Panc1 (cell line): ENCODE measurements around the gene GPRC5A. TPM values are rescaled to one million over a fixed set of nuclear protein-coding genes. Genes with fewer than 3 reads are reported as not detected.

Source experiments
- ATAC-seq: fragments of 200-7000 bp; cut with Tn5 transposase; 2 replicates; pipeline ENCODE4 v1.9.1; 2020; ENCODE audit warnings: mild to moderate bottlenecking, moderate library complexity
- BruUV-seq: library from RNA; stranded (reverse); fragments of 400-500 nt; replicated peaks from 2 replicates; lab custom pipeline; 2021; lab: Mats Ljungman, UMichigan
- CTCF ChIA-PET: fragments of 300-600 bp; sonication (Branson Sonifier 250); formaldehyde crosslinking; loops from one replicate; lab custom pipeline; 2022; ENCODE audit warnings: antibody characterized with exemption; lab: Charles Lee
- POLR2A ChIA-PET: fragments of 300-600 bp; sonication (Branson Sonifier 250); formaldehyde crosslinking; loops from one replicate; lab custom pipeline; 2022; ENCODE audit warnings: antibody characterized with exemption; lab: Charles Lee
- DNase-seq: peaks from one replicate; pipeline ENCODE4 v3.0.0-alpha.2; 2010; ENCODE audit warnings: low read depth, low spot score
- H3K27ac ChIP-seq: 2 replicates; pipeline ENCODE4 v1.5.1; 2011; ENCODE audit warnings: mild to moderate bottlenecking, low read length, inconsistent platforms
- H3K27me3 ChIP-seq: fragments of 200-500 bp; sonication (Bioruptor generic); 2 replicates; pipeline ENCODE4 v1.6.0; 2014; ENCODE audit warnings: low read length, inconsistent platforms; ENCODE audit not compliant: control insufficient read depth, insufficient read depth
- H3K36me3 ChIP-seq: fragments of 200-500 bp; sonication (Bioruptor generic); 2 replicates; pipeline ENCODE4 v1.5.1; 2014; ENCODE audit warnings: inconsistent platforms, mild to moderate bottlenecking, low read length, moderate library complexity; ENCODE audit not compliant: control insufficient read depth, insufficient read depth
- H3K4me1 ChIP-seq: 2 replicates; pipeline ENCODE4 v1.5.1; 2011; ENCODE audit warnings: inconsistent platforms, mild to moderate bottlenecking, low read length, moderate library complexity; ENCODE audit not compliant: control insufficient read depth, insufficient read depth
- H3K4me3 ChIP-seq, 2 experiments: 2 replicates each; pipeline ENCODE4 v1.5.1; 2011 to 2012; ENCODE audit warnings: low read depth in 2 of 2, low read length in 2 of 2, mild to moderate bottlenecking in 2 of 2, inconsistent platforms in 1 of 2, moderate library complexity in 1 of 2
- H3K9me3 ChIP-seq: fragments of 200-500 bp; sonication (Bioruptor generic); 2 replicates; pipeline ENCODE4 v1.5.1; 2014; ENCODE audit warnings: low read depth, mild to moderate bottlenecking, inconsistent platforms, low read length, moderate library complexity; ENCODE audit not compliant: control insufficient read depth, insufficient read depth
- CTCF ChIP-seq: fragments of 450-650 bp; IDR thresholded peaks from 2 replicates; pipeline ENCODE4 v1.5.1; 2017; ENCODE audit warnings: mild to moderate bottlenecking
- POLR2AphosphoS5 ChIP-seq: IDR thresholded peaks from 2 replicates; pipeline ENCODE4 v1.6.1; 2012; ENCODE audit warnings: mild to moderate bottlenecking, low read depth, low read length, moderate library complexity
- REST ChIP-seq, 2 experiments: IDR thresholded peaks; 2 replicates each; pipeline ENCODE4 v1.6.1; 2011 to 2012; ENCODE audit warnings: low read depth in 2 of 2, control low read depth in 1 of 2, low read length in 1 of 2, mild to moderate bottlenecking in 1 of 2, moderate library complexity in 1 of 2; ENCODE audit not compliant: insufficient read depth in 1 of 2
- SIN3A ChIP-seq: IDR thresholded peaks from 2 replicates; pipeline ENCODE4 v1.6.1; 2012; ENCODE audit warnings: low read depth, mild to moderate bottlenecking, low read length, moderate library complexity, borderline replicate concordance; ENCODE audit not compliant: insufficient read depth
- TCF7L2 ChIP-seq: IDR thresholded peaks from 2 replicates; pipeline ENCODE4 v1.6.1; 2011; ENCODE audit warnings: mild to moderate bottlenecking, low read depth, low read length, inconsistent platforms
- in situ Hi-C: cut with HindIII; loops from 2 replicates; pipeline ENCODE4 v1.10.0; 2016; ENCODE audit warnings: low sequenced_read_pairs, low pct_unique_long_range_greater_than_20kb
- intact Hi-C: fragments of 100-400 bp; cut with micrococcal nuclease; formaldehyde crosslinking; loops from one replicate; pipeline ENCODE4 v1.10.0; 2022; ENCODE audit not compliant: unreplicated experiment
- total RNA-seq: library from RNA; stranded (reverse); gene quantifications from one replicate; pipeline ENCODE4 v1.2.1, GENCODE V29; 2021; ENCODE audit not compliant: unreplicated experiment

Gene GPRC5A
- total RNA-seq, 1 experiment from 2014 or later = 648 TPM

GRCh38 chr12:12864243-12864642 lies 27.1 kb upstream of the GPRC5A start:
- DNase-seq (no peak), ATAC-seq (no peak)
- no peak overlapping the region for H3K4me3 ChIP-seq
- intact Hi-C loops = no loop called here
- ChIA-PET CTCF (no interaction called here), POLR2A (interaction anchor here (0.7 kb wide), 1 partner anchor 10 kb away, joined by 3 read pairs; no protein-coding TSS in a partner anchor)
- H3K36me3 ChIP-seq = no peaks in the 10 kb centered on the region
- peaks cover 3% of the 10 kb centered on the region; the same call in 1 of the 2 replicates for H3K4me1 ChIP-seq
- peak overlapping the region; percentile 73; the same call in 1 of the 2 replicates for H3K27ac ChIP-seq
- no peaks in the 10 kb centered on the region for H3K9me3 ChIP-seq
- in situ Hi-C loops = no loop called here
- no TSS peak for BruUV-seq
- H3K27me3 ChIP-seq = no peaks in the 10 kb centered on the region
- no peak for TF ChIP-seq SIN3A
- no peak for TF ChIP-seq CTCF
- no peak for TF ChIP-seq POLR2AphosphoS5
- TF ChIP-seq TCF7L2 = no peak
- no peak for TF ChIP-seq REST (IDR thresholded peaks at IDR 0.05; ENCODE audit: insufficient read depth in 1 of 2, low read depth in 2 of 2, low read length in 1 of 2)

- no peak overlapping the region for H3K4me3 ChIP-seq
- no peaks in the 10 kb centered on the region for H3K27me3 ChIP-seq
- ChIA-PET CTCF (no interaction called here), POLR2A (no interaction called here)
- intact Hi-C loops (no loop called here), in situ Hi-C loops (no loop called here)
- H3K27ac ChIP-seq = peak overlapping the region; percentile 89
- no peak for TF ChIP-seq POLR2AphosphoS5
- no peak for TF ChIP-seq REST (IDR thresholded peaks at IDR 0.05; ENCODE audit: insufficient read depth in 1 of 2, low read depth in 2 of 2, low read length in 1 of 2)
- no peak for TF ChIP-seq TCF7L2
- TF ChIP-seq SIN3A = no peak
- TF ChIP-seq CTCF = no peak
- DNase-seq (no peak), ATAC-seq (no peak)
- H3K36me3 ChIP-seq = no peaks in the 10 kb centered on the region
- no peaks in the 10 kb centered on the region for H3K9me3 ChIP-seq
- BruUV-seq = no TSS peak
- peaks cover 42% of the 10 kb centered on the region for H3K4me1 ChIP-seq
Measured at GRCh38 chr12:12868477-12869235, 22.7 kb upstream of the GPRC5A start.
